ENCODE data around the gene DOCK9. TPM values are rescaled to one million over a fixed set of nuclear protein-coding genes. Genes with fewer than 3 reads are reported as not detected.
"Not testable (repeated sequence)": the region's sequence is repeated elsewhere in the genome, so short reads cannot be mapped to it uniquely, and the experiment has no call there.

DOCK9 gene
- polyA plus RNA-seq, 3 donors = 21.2 to 57.2 (median 36.4) TPM

GRCh38 chr13:98906746-98907502 lies 70.9 kb downstream of the DOCK9 start:
- no peak overlapping the region for H3K27ac ChIP-seq (ENCODE audit: low read depth, low read length)
- 92 to 96% (median 95%) methylated on average over 8 of the region's 8 CpGs for WGBS, 3 donors

GRCh38 chr13:98905199-98905598 lies 72.7 kb downstream of the DOCK9 start:
- H3K27ac ChIP-seq (ENCODE audit: low read depth, low read length) = no peak overlapping the region
- WGBS, 3 donors = 72 to 88% (median 83%) methylated on average over 2 of the region's 2 CpGs

GRCh38 chr13:98900442-98900841 lies 77.4 kb downstream of the DOCK9 start:
- 84 to 90% (median 84%) methylated on average over 2 of the region's 2 CpGs for WGBS, 3 donors

GRCh38 chr13:98897706-98898105 lies 80.2 kb downstream of the DOCK9 start:
- WGBS, 3 donors = 92 to 96% (median 93%) methylated on average over 1 of the region's 1 CpG
- no peak overlapping the region for H3K27ac ChIP-seq (ENCODE audit: low read depth, low read length)

More at GRCh38 chr13:98900442-98900841, 77.4 kb downstream of the DOCK9 start:
- no peak overlapping the region for H3K27ac ChIP-seq (ENCODE audit: low read depth, low read length)

- H3K27ac ChIP-seq (ENCODE audit: low read depth, low read length) = no peak overlapping the region
- 25 to 64% (median 54%) methylated on average over 2 of the region's 2 CpGs for WGBS, 3 donors
Measured at GRCh38 chr13:98896868-98897144, 81.1 kb downstream of the DOCK9 start.

- WGBS, 3 donors = 67 to 90% (median 87%) methylated on average over 9 of the region's 9 CpGs
- no peak overlapping the region for H3K27ac ChIP-seq (ENCODE audit: low read depth, low read length)
Measured at GRCh38 chr13:98896083-98896867, 81.6 kb downstream of the DOCK9 start.

GRCh38 chr13:98894814-98895213 lies 83.0 kb downstream of the DOCK9 start:
- WGBS, 3 donors = 97 to 98% (median 97%) methylated on average over 8 of the region's 8 CpGs
- not testable (repeated sequence) for H3K27ac ChIP-seq (ENCODE audit: low read depth, low read length)

- H3K27ac ChIP-seq (ENCODE audit: low read depth, low read length) = no peak overlapping the region
- 76 to 93% (median 77%) methylated on average over 5 of the region's 5 CpGs for WGBS, 3 donors
Measured at GRCh38 chr13:98893371-98893770, 84.5 kb downstream of the DOCK9 start.

- 39 to 76% (median 54%) methylated on average over 5 of the region's 5 CpGs for WGBS, 3 donors
- H3K27ac ChIP-seq (ENCODE audit: low read depth, low read length) = no peak overlapping the region
Measured at GRCh38 chr13:98892821-98893220, 85.0 kb downstream of the DOCK9 start.

GRCh38 chr13:98892077-98892476 lies 85.8 kb downstream of the DOCK9 start:
- WGBS, 3 donors = 48 to 78% (median 49%) methylated on average over 3 of the region's 3 CpGs
- no peak overlapping the region for H3K27ac ChIP-seq (ENCODE audit: low read depth, low read length)

- H3K27ac ChIP-seq (ENCODE audit: low read depth, low read length) = no peak overlapping the region
- WGBS, 3 donors = 72 to 85% (median 81%) methylated on average over 5 of the region's 5 CpGs
Measured at GRCh38 chr13:98890925-98891324, 86.9 kb downstream of the DOCK9 start.

- WGBS, 3 donors = 63 to 78% (median 65%) methylated on average over 8 of the region's 8 CpGs
- H3K27ac ChIP-seq (ENCODE audit: low read depth, low read length) = no peak overlapping the region
Measured at GRCh38 chr13:98890186-98890585, 87.7 kb downstream of the DOCK9 start.

GRCh38 chr13:98889419-98890085 lies 88.3 kb downstream of the DOCK9 start:
- H3K27ac ChIP-seq (ENCODE audit: low read depth, low read length) = no peak overlapping the region
- WGBS, 3 donors = 84 to 92% (median 85%) methylated on average over 4 of the region's 4 CpGs

GRCh38 chr13:98888890-98889279 lies 89.0 kb downstream of the DOCK9 start:
- WGBS, 3 donors = 52 to 75% (median 68%) methylated on average over 3 of the region's 3 CpGs
- H3K27ac ChIP-seq (ENCODE audit: low read depth, low read length) = no peak overlapping the region

GRCh38 chr13:98888222-98888889 lies 89.5 kb downstream of the DOCK9 start:
- 86 to 90% (median 89%) methylated on average over 6 of the region's 6 CpGs for WGBS, 3 donors
- H3K27ac ChIP-seq (ENCODE audit: low read depth, low read length) = no peak overlapping the region

GRCh38 chr13:98886587-98887230 lies 91.2 kb downstream of the DOCK9 start:
- no peak overlapping the region for H3K27ac ChIP-seq (ENCODE audit: low read depth, low read length)

GRCh38 chr13:98885600-98885999 lies 92.3 kb downstream of the DOCK9 start:
- 91 to 94% (median 93%) methylated on average over 6 of the region's 6 CpGs for WGBS, 3 donors
- H3K27ac ChIP-seq (ENCODE audit: low read depth, low read length) = no peak overlapping the region

More at GRCh38 chr13:98886587-98887230, 91.2 kb downstream of the DOCK9 start:
- WGBS, 3 donors = 96 to 99% (median 96%) methylated on average over 9 of the region's 9 CpGs

GRCh38 chr13:98883998-98884397 lies 93.9 kb downstream of the DOCK9 start:
- 56 to 60% (median 59%) methylated on average over 3 of the region's 3 CpGs for WGBS, 3 donors
- no peak overlapping the region for H3K27ac ChIP-seq (ENCODE audit: low read depth, low read length)
